ENCODE results near the gene CCDC57. TPM values are rescaled to one million over a fixed set of nuclear protein-coding genes. Genes with fewer than 3 reads are reported as not detected.

The CCDC57 gene
- polyA plus RNA-seq, 5 donors, result 42.5 to 68.9 (median 64.8) TPM

GRCh38 chr17:82126556-82127314, 85.9 kb downstream of the CCDC57 start:
- no peak for DNase-seq

GRCh38 chr17:82124101-82124500, 88.5 kb downstream of the CCDC57 start:
- DNase-seq, result no peak

GRCh38 chr17:82121660-82122629, 90.7 kb downstream of the CCDC57 start:
- no peak for DNase-seq

- no peak for DNase-seq
Measured at GRCh38 chr17:82121246-82121645, 91.4 kb downstream of the CCDC57 start.

GRCh38 chr17:82120148-82120547, 92.5 kb downstream of the CCDC57 start:
- no peak for DNase-seq

GRCh38 chr17:82118815-82119380, 93.7 kb downstream of the CCDC57 start:
- no peak for DNase-seq

- no peak for DNase-seq
Measured at GRCh38 chr17:82118168-82118814, 94.4 kb downstream of the CCDC57 start.

- no peak for DNase-seq
Measured at GRCh38 chr17:82117139-82118090, 95.2 kb downstream of the CCDC57 start.

- DNase-seq, result no peak
Measured at GRCh38 chr17:82116246-82116645, 96.4 kb downstream of the CCDC57 start.

GRCh38 chr17:82114872-82115271, 97.8 kb downstream of the CCDC57 start:
- DNase-seq, result no peak

GRCh38 chr17:82114447-82114846, 98.2 kb downstream of the CCDC57 start:
- DNase-seq, result no peak

GRCh38 chr17:82113941-82114340, 98.7 kb downstream of the CCDC57 start:
- no peak for DNase-seq

GRCh38 chr17:82113422-82113821, 99.2 kb downstream of the CCDC57 start:
- no peak for DNase-seq

GRCh38 chr17:82112914-82113311, 99.7 kb downstream of the CCDC57 start:
- DNase-seq, result no peak

- DNase-seq, result no peak
Measured at GRCh38 chr17:82112181-82112913, 100.3 kb downstream of the CCDC57 start.

GRCh38 chr17:82110298-82110697, 102.3 kb downstream of the CCDC57 start:
- no peak for DNase-seq

GRCh38 chr17:82108961-82109475, 103.6 kb downstream of the CCDC57 start:
- DNase-seq, result no peak

GRCh38 chr17:82108496-82108945, 104.1 kb downstream of the CCDC57 start:
- DNase-seq, result no peak

GRCh38 chr17:82108038-82108437, 104.6 kb downstream of the CCDC57 start:
- no peak for DNase-seq
